Activated naive CD8-positive, alpha-beta T cell treated with anti-CD3 and anti-CD28 coated beads, Interleukin-2, amount 50 U/mL, for 24 hours (primary cell): Measurements from ENCODE around the gene RELB.

ENCODE experiments used
- ATAC-seq: fragments of 150-1000 bp; cut with Tn5 transposase; one replicate; pipeline ENCODE4 v1.10.0; 2021
- DNase-seq: peaks from one replicate; pipeline ENCODE4 v3.0.0; 2021
- H3K27ac Mint-ChIP-seq: one replicate; pipeline ENCODE4 v1.8.0; 2021; ENCODE audit warnings: mild to moderate bottlenecking, mixed read lengths
- H3K27me3 Mint-ChIP-seq: one replicate; pipeline ENCODE4 v1.8.0; 2021; ENCODE audit warnings: mixed read lengths
- H3K36me3 Mint-ChIP-seq: one replicate; pipeline ENCODE4 v1.8.0; 2021; ENCODE audit warnings: low read depth, mixed read lengths
- H3K4me1 Mint-ChIP-seq: one replicate; pipeline ENCODE4 v1.8.0; 2021; ENCODE audit warnings: mixed read lengths
- H3K4me3 Mint-ChIP-seq: one replicate; pipeline ENCODE4 v1.8.0; 2021; ENCODE audit warnings: mild to moderate bottlenecking, moderate library complexity, mixed read lengths
- H3K9me3 Mint-ChIP-seq: one replicate; pipeline ENCODE4 v1.8.0; 2021; ENCODE audit warnings: mixed read lengths

Gene RELB

DNA sequence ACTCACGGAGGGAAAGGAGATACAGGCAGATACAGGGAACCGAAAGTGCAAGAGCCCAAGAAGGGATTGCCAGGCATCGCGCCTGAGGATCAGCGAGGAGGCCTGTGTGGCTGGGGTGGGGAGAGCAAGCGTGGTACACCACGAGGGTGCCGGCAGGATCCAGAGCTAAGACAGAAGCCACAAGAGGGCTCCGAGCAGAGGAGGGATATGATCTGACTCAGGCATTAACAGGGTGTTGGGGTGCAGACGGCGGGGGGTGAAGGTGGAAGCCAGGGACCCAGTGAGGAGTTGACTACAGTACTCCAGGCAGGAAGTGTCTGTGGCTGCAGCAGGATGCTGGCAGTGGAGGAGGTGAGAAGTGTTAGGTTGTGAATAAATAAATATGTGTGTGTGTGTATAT, 86.3 kb downstream of the RELB start:
- Mint-ChIP-seq H3K9me3 (no peaks in the 10 kb centered on the region), H3K4me1 (peaks cover 34% of the 10 kb centered on the region), H3K36me3 (peaks cover 36% of the 10 kb centered on the region), H3K4me3 (peak overlapping the region; percentile 44), H3K27me3 (no peaks in the 10 kb centered on the region), H3K27ac (peak overlapping the region; percentile 85)
- ATAC-seq (peak; percentile 62), DNase-seq (peak; percentile 48)
